Measurements from ENCODE around the gene CTTNBP2NL. TPM values are rescaled to one million over a fixed set of nuclear protein-coding genes. Genes with fewer than 3 reads are reported as not detected.
A peak's percentile ranks its signal among the peaks of the same experiment; 100 is the strongest.
"Not testable (repeated sequence)": the region's sequence is repeated elsewhere in the genome, so short reads cannot be mapped to it uniquely, and the experiment has no call there.

Gene CTTNBP2NL
- polyA plus RNA-seq, 1 donor: 16.2 TPM

DNA sequence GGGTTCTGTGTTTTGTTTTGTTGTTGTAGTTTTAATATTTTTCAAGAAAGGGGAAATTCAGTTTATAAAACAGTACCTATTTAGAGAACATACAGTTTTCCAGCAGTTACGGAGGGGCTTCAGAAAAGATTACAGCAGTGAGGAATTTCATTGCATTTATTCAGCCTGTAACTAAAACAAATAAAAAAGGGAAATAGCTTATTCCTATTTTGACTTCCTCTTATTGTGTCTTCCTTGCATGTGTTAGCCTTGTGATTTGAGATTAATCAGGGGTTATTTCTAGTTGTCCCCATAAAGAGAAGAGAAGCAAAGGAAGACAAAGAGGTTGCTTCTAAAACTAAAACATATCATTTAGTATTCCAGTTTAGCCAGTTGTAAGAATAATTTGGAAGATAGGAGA lies 35.0 kb downstream of the CTTNBP2NL start:
- DNase-seq: no peak

DNA sequence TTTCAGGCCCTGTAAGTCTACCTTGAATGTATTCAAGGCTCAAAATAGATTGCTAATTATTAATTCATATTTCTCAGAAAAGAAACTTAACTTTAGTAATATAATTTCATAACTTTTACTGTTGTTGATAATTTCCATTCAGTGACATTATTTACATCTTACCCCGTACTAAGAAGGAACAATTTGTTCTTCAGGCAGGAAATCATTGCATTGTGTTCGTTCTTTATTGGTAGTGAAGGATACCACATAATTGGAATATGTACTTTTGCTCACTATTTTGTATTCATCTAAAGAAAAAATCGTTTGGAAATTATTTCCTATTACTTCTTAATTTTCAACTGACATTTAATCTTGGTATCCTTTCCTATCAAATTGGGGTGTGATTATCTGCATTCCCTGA lies 39.4 kb downstream of the CTTNBP2NL start:
- no peak for DNase-seq

DNA sequence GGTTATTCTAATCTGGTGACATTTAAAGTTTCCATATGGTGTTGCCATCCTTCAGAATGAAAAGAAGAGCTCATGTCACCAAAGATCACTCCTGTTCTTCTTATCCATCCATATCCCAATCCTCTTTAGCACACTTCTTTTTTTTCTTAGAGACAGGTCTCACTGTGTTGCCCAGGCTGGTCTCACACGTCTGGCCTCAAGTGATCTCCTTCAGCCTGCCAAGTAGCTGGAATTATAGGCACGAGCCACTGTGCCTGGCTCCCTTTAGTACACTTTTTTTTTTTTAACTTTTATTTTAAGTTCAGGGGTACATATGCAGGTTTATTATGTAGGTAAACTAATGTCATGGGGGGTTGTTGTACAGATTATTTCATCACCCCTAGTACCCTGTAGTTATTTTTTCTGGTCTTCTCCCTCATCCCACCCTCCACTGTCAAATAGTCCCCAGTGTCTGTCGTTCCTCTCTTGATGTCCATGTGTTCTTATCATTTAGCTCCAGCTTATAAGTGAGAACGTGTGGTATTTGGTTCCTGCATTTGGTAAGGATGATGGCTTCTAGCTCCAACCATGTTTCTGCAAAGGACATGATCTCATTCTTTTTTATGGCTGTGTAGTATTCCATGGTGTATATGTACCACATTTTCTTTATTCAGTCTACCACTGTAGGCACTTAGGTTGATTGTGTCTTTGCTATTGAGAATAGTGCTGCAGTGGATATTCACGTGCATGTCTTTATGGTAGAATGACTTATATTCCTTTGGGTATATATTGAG lies 40.6 kb downstream of the CTTNBP2NL start:
- no peak for DNase-seq

DNA sequence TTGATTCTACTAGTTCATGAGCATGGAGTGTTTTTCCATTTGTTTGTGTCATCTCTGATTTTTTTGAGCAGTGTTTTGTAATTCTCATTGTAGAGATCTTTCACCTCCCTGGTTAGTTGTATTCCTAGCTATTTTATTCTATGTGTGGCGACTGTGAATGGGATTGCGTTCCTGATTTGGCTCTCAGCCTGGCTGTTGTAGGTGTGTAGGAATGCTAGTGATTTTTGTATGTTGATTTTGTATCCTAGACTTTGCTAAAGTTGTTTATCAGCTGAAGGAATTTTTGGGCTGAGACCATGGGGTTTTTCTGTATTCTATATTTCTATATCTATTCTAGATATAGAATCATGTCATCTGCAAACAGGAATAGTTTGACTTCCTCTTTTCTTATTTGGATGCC lies 42.1 kb downstream of the CTTNBP2NL start:
- DNase-seq: not testable (repeated sequence)

DNA sequence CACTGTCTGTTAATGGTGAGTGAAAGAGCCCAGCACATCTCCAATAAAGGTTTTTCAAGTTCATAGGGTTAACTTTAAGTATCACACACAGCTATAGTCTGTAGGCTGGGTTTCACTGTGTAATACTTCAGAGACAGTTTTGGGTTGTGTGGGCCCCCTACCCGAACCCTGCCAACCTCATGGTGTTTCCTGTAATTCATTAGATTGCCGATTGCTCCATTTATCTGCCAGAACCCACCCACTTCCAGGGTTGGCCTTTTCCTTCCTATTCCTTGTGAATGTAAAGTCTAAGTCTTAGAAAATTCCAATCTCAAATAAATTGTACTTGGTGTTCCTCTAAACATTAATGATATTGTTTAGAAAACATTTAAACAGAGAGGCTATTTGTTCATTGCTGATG lies 43.6 kb downstream of the CTTNBP2NL start:
- no peak for DNase-seq

DNA sequence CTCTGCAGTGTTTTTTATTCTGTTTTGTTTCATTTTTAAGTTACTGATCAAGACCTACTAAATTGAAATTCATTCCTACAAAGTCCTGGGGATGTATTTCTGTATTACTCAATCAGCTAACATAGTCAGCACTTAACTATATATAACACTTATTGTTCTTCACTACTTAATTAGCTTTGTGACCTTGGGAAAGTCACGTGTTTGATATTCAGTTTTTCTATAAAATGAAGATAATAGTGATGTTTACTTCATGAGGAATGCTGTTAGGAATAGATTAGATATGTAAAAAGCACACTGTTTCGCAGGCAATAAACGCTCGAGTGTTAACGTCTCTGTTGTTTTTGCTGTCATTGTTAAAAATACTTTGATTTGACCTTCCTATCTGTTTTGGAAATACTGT lies 44.6 kb downstream of the CTTNBP2NL start:
- DNase-seq: no peak

DNA sequence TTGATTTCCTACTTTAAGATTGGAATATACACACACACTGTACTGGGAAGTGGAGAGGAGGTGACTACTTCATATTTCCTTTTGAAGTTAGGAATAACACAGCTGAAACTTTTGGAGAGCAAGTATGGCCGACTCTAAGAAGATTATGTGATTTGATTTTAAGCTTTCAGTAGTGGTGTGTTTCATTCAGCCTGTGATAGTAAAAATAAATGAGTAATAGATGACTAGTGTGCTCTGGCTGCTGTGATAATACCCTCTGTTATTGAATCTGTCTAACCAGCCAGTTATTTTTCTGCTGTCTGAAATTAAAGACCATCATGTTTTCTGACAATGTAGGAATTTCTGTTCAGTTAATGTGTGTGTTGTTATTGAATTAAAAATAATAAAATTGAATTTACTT lies 48.3 kb downstream of the CTTNBP2NL start:
- no peak for DNase-seq

DNA sequence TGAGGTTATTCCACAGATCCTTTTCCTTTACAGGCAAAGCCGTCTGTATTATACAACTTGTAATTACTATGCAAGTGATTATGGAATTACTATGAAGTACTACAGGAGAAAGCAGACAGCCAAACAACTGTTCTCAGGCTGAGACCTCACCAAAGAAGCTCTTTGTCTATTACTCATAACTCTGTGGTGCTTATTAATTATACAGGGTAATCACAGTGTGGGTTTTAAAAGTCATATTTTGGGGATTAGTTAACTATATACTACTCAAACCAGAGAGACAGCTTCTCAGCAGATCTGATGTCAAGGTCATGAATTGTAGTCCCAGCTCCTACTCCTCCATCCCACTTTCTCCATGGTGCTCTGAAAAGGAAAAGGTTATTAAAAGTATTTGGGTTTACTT lies 49.6 kb downstream of the CTTNBP2NL start:
- no peak for DNase-seq

DNA sequence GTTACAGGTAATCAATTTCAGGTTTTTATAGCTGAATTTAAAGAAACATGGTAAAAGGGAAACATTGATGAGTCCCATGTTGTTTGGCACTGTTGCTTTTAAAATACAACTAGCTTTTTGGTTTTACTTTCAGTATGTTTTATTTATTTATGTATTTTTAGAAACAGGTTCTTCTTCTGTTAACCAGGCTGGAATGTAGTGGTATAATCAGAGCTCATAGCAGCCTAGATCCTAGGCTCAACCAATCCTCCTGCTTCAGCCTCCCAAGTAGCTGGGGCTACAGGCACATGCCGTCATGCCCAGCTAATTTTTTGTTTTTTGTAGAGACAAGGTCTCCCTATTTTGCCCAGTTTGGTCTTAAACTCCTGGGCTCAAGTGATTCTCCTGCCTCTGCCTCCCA lies 50.4 kb downstream of the CTTNBP2NL start:
- no peak for DNase-seq

DNA sequence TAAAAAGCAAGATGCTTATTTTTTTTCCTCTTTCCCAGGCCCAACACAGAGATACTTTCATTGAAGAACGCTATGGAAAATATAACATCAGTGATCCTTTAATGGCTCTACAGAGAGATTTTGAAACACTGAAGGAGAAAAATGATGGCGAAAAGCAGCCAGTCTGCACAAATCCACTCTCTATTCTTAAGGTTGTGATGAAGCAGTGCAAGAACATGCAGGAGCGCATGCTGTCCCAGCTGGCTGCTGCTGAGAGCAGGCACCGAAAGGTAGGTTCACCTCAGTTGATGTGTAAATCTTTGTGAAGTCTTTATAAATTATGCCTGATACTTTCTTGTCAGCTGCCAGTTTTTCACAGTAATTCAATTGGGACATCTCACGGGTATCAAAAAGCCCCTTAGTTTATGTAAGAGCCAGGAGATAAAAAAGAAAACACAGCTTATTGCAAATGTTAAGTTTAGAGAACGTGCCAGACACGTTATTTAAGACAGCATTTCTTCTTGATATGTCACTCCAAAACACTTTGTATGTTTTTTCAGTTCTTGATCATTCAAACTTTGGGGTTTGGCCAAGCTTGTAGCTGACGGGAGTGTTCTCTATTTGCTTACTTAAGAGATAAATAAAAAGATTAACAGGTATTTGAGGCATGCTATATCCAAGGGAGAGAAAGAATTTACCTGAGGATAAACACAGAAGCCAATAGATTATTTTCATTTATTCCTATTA lies 53.1 kb downstream of the CTTNBP2NL start:
- no peak for DNase-seq

DNA sequence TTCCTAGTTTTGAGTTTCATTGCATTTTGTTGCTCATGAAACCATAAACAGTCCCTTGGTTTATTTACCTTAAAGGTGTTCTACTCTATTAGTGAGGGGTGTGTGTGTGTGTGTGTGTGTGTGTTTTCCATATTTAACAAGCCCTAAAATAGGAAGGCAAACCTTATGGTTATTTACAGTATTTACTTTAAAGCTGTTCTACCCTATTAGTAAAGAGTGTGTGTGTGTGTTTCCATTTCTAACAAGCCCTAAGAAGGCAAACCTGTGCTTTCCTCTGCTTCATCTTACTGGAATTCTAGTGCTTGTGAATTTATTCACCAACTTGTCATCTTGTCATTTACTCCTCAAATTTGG lies 53.6 kb downstream of the CTTNBP2NL start:
- no peak for DNase-seq

DNA sequence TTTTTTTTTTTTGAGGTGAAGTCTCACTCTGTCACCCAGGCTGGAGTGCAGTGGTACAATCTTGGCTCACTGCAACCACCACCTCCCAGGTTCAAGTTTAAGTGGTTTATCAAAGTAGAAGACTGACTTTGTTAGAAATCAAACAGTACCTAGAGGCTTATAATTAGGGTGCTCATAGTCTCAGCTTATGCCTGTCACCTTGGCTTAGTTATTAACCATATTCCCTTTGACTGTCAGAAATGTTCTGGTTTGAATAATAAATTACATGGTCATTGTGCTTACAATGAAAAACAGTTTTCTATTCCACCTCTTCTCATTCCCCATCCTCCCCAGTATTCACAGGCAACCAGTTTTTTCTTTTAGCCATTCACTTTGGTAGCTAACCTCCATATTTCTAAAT lies 54.8 kb downstream of the CTTNBP2NL start:
- DNase-seq: no peak

DNA sequence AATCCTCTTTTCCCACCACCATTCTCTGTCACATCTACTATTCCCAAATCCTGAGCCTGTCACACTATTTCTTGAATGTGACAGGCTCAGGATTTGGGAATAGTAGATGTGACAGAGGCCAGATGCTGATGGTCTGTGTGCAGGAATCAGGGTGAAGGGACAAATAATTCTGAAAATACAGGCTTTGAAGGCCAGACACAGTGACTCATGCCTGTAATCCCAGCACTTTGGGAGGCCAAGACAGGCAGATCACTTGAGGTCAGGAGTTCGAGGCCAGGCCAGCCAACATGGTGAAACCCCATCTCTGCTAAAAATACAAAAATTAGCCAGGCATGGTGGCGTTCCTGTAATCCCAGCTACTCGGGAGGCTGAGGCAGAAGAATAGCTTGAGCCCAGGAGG lies 55.3 kb downstream of the CTTNBP2NL start:
- DNase-seq: not testable (repeated sequence)

DNA sequence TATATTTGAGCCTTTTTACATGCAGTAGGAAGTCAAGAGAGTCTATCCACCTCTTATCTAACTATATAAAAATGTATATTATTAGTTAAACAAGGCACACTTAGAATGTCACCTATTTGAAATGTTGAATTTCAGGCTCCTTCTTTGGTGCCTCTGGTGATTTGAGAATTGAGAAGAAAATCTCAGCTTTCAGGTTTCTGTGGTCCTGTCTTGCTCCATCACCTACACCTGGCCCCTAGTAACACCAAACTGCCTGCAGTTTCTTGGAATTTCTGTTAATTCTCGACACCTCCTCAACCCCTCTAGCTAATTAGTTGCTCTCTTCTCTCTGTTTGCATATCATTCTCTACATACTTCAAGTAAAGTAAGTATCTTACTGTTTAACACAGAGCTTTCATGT lies 57.9 kb downstream of the CTTNBP2NL start:
- no peak for DNase-seq

DNA sequence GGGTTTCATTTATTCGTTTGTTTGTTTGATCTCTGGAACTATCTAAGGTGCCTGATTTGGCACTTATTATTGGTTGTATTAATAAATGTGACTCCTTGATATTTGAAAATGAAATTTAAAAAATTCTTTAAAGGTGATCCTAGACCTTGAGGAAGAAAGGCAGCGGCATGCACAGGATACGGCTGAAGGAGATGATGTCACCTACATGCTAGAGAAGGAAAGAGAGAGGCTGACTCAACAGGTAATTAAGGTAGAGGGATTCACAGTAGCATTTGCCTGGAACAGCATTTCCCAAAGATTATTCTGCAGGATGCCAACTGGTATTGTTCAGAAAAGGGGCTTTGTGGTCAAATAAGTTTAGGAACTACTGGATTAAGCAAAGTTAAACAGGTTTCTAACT lies 58.3 kb downstream of the CTTNBP2NL start:
- no peak for DNase-seq

DNA sequence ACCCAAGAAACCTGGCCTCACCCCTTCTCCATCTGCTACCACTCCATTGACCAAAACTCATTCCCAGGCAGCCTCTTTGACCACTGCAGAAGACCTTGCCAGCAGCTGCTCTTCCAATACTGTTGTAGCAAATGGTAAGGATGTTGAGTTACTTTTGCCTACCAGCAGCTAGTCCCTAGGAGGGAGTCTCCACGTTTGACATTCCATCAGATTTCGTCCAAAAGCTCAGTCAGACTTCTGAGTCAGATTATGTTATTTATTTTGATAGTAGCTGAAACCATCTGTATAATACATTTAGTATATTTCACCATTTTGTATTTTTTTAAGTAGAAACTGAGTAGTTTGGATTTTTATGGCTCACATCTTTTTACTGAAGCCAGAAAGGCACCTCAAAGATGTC lies 61.2 kb downstream of the CTTNBP2NL start:
- no peak for DNase-seq

DNA sequence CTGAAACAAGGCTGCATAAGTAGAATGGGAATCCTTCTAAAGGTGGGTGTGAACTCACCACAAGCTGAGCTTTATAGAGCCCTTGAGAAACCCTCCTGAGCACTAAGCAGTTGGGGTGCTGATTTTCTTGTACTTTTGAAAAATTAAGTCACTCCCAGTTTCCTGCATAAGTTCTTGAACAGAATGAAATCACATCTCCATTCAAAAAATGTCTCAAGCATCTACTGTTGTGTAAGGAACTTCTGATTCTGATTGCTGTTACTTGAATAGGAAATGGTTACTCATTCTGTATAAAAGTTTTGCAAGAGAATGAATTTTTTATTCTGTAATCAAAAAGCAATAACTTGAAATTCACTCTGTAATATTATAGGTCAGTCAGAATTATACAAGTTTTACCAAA lies 61.9 kb downstream of the CTTNBP2NL start:
- no peak for DNase-seq

DNA sequence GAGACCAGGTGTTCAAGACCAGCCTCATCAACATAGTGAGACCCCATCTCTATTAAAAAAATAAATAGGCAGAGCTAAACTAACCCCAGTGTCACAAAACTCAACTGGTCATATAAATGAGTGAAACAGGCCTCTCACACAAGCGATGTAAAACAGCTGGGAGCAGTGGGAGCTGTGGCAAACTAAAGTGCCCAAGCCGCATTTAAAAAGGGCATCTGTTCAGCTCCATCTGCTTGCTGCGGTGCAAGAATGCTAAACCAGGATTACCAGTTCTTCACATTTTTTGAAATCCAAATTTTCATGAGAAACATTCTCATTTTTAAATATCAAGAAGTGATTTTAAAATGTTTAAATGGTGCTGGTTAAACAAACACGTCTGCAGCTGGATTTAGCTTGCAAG lies 62.7 kb downstream of the CTTNBP2NL start:
- no peak for DNase-seq

DNA sequence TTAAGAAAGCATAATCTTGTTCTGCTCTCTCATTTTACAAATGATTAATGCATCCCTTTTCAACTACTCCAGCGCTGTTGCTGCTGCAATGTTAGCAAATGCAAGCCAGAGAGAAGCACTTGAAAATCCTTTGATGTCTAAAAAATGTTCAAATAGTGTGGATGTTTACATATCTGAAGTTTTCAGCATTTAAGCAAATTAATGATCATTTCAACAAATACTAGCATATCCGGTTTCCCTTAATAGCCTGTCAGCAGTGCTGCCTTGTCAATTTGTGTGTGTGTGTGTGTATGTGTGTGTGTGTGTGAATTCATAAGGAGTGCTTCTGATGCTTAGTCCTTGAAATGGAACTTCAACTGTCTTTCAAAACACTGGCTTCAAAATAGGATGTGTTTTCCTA lies 64.6 kb downstream of the CTTNBP2NL start:
- no peak for DNase-seq

DNA sequence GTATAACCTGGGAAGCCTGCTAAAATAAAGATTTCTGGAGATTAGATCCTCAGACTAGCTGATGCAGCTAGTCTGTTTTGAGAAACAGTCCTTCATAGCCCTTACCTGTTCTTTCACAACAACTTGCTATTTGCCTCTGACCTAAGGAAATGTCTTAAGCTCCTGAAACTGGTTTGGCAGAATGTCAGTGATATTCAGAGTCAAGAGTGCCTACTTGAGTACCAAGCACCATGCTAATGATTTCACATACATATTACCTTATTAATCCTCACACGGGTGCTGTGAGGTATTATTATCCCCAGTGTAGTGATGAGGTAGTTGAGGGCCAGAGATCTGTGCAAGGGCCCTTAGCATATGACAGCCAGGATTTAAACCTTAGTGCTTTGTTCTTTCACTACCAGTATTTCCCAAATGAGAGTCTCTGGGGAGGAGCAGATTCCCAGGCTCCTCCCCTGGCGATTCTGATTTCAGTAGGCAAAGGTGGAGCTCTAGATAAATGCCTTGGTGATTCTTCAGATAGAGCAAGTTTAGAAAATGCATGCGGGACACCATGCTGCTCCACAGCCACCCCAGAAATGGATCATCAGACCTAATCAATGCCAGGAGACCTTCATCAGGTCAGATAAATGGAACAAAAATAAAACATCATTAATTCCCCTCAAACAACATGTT lies 65.3 kb downstream of the CTTNBP2NL start:
- no peak for DNase-seq

DNA sequence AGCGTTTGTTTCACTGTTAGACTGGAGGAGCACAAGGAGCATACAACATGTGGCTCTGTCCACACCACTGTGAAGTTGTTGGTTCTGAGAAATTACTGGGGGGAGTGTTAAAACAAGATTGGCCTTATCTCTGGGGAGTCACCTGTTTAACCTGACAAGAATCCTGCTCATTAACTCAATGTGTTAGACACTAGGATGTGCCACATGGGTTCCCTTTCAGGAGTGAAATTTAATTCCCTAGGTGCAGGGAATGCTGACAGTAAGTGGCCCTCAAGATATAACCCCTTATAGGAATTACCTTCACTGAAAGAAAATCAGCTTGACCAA lies 66.9 kb downstream of the CTTNBP2NL start:
- no peak for DNase-seq

DNA sequence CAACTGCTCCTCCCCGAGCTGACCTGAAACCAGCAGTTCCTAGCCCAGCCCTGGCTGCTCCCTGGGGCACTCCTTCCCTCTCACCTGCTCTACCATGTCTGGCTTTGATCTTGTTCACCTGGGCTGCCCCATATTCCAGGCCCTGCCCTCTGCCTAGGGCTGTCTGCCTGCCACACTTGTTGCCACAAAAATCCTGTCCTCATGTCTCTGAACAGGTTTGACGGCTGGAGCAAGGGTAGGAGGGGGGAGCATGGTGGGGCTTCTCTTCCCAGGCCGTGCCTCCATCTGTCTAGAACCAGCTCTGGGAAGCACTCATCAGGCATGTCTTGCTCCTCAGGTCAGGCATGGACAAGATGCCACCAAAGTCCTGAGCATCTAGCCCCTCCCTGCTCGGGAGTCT lies 68.5 kb downstream of the CTTNBP2NL start:
- DNase-seq: no peak

DNA sequence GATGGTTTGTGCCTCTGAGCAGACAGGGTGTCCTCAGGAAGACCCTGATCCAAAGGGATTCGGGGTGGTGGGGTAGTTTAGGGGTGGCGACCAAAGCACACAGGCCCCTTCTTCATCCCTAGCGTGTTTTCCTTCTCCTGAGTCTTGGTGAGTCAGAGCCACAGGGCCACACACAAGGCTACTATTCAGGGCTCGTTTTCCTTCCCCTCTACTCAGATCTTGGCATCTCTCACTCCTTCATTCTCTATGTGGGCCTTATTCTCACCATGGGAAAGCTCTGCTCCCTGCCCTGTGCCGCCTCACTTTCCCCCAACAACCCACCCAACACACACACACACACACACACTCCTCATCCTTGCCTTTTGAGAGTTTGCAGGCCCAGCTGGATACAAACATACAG lies 69.1 kb downstream of the CTTNBP2NL start:
- no peak for DNase-seq

DNA sequence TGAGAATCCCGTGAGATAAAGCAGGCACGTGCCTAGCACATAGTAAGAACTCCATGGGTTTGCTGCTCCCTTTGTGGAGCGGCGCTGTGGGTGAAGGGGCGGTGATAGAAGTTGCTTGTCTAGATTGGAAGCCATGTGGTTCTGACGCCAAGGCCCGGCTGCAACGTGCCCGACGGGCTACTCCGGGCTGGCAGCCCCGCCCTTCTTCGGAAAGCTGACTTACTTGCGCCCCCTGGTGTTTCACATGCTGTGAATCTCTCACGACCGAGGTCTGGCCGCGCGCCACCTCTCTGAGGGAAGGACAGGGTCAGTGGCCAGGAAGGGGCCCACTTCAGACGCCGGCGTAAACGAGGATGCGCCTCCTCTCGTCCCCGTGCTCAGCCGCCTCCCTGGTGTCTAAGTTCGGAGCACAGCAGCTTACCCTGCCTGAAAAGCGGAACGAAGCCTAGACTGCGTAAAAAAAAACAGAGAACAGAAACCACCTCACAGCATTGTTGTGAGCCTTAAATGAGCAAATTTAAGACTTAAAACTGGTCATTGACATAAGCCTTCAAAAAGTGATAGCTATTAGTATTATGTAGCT lies 70.2 kb downstream of the CTTNBP2NL start:
- DNase-seq: peak; percentile 95
